Measurements from ENCODE around the gene KRTAP5-8.

GRCh38 chr11:71581826-71582225 lies 44.0 kb downstream of the KRTAP5-8 start:
- no peak for TF ChIP-seq TARDBP (IDR thresholded peaks at IDR 0.05)
- no peak for TF ChIP-seq FOXA1 (IDR thresholded peaks at IDR 0.05)
- no peak for TF ChIP-seq FOXM1 (IDR thresholded peaks at IDR 0.05; ENCODE audit: borderline replicate concordance)
- TF ChIP-seq LEF1 (IDR thresholded peaks at IDR 0.05; ENCODE audit: borderline replicate concordance) = no peak
- no peak for TF ChIP-seq NFRKB (IDR thresholded peaks at IDR 0.05)
- no peak for TF ChIP-seq BHLHE40 (IDR thresholded peaks at IDR 0.05; ENCODE audit: borderline replicate concordance)
- no peak for TF ChIP-seq FOXK2 (IDR thresholded peaks at IDR 0.05)
- TF ChIP-seq SP1 (IDR thresholded peaks at IDR 0.05) = no peak
